HG02798 (cell line): ENCODE data around the gene KCNE5.
"Not testable (repeated sequence)": the region's sequence is repeated elsewhere in the genome, so short reads cannot be mapped to it uniquely, and the experiment has no call there.

ENCODE experiments used
- ATAC-seq: cut with Tn5 transposase; IDR thresholded peaks from one replicate; pipeline ENCODE4 v1.9.1; 2021; ENCODE audit warnings: mild to moderate bottlenecking; ENCODE audit not compliant: unreplicated experiment, poor library complexity

Gene KCNE5

GRCh38 chrX:109619771-109620170, 5.2 kb downstream of the KCNE5 start:
- ATAC-seq = no peak

GRCh38 chrX:109614951-109615350, 10.0 kb downstream of the KCNE5 start:
- no peak for ATAC-seq

GRCh38 chrX:109601486-109601885, 23.5 kb downstream of the KCNE5 start:
- no peak for ATAC-seq

GRCh38 chrX:109600237-109600651, 24.7 kb downstream of the KCNE5 start:
- ATAC-seq = no peak

- no peak for ATAC-seq
These were observed 29.0 kb downstream of the KCNE5 start for GRCh38 chrX:109596015-109596414.

GRCh38 chrX:109590176-109590575, 34.8 kb downstream of the KCNE5 start:
- ATAC-seq = no peak

GRCh38 chrX:109585488-109585887, 39.5 kb downstream of the KCNE5 start:
- ATAC-seq = no peak

GRCh38 chrX:109578916-109579315, 46.1 kb downstream of the KCNE5 start:
- no peak for ATAC-seq

GRCh38 chrX:109577055-109577454, 47.9 kb downstream of the KCNE5 start:
- no peak for ATAC-seq

- not testable (repeated sequence) for ATAC-seq
These were observed 48.9 kb downstream of the KCNE5 start for GRCh38 chrX:109576083-109576482.
